ENCODE measurements around the gene HLCS.

HLCS gene

DNA sequence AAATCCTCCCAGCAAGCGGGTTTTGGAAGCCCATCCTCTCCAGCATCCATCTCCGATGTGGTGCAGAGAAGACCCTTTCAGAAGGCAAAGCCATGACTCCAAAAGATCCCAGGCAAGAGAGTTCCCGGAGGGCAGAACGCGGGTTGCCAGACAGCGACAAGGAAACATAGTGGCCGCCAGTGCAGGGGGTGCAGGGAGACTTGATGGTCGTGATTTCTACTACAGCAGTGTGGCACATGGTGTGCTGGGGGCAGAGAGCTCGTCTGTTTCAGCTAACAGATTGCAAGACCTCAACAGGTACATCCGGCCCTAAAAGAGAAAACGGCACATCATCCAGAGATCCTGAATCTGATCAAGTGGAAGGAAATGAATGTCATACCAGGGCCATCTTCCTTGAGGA, 74.3 kb downstream of the HLCS start:
- TF ChIP-seq, protein P1, sequence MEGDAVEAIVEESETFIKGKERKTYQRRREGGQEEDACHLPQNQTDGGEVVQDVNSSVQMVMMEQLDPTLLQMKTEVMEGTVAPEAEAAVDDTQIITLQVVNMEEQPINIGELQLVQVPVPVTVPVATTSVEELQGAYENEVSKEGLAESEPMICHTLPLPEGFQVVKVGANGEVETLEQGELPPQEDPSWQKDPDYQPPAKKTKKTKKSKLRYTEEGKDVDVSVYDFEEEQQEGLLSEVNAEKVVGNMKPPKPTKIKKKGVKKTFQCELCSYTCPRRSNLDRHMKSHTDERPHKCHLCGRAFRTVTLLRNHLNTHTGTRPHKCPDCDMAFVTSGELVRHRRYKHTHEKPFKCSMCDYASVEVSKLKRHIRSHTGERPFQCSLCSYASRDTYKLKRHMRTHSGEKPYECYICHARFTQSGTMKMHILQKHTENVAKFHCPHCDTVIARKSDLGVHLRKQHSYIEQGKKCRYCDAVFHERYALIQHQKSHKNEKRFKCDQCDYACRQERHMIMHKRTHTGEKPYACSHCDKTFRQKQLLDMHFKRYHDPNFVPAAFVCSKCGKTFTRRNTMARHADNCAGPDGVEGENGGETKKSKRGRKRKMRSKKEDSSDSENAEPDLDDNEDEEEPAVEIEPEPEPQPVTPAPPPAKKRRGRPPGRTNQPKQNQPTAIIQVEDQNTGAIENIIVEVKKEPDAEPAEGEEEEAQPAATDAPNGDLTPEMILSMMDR (IDR thresholded peaks at IDR 0.05): no peak
- H3K4me3 ChIP-seq: no peak overlapping the region
- DNase-seq (ENCODE audit: low spot score): no peak
- H3K27ac ChIP-seq: no peak overlapping the region

DNA sequence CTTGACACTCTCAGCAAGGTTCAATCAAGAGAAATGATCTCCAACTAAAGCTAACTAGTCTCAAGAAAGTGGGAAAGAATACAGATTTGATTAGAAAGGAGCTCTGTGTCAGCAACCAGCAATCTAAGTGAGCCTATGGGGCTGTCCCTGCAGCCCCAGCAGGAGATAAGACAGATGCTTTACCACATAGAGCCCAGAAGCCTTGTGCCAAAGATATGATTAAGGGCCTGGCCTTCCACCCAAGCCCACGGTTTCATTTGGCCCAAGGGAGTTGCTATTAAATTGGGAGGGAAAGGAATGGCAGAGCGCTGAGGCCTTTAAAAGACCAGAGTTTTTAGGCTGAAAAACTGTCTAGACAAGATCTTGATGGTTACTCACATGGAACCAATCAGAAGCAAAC, 74.8 kb downstream of the HLCS start:
- DNase-seq (ENCODE audit: low spot score): no peak
- no peak overlapping the region for H3K27ac ChIP-seq
- TF ChIP-seq, protein P1 (IDR thresholded peaks at IDR 0.05): no peak
- H3K4me3 ChIP-seq: no peak overlapping the region

DNA sequence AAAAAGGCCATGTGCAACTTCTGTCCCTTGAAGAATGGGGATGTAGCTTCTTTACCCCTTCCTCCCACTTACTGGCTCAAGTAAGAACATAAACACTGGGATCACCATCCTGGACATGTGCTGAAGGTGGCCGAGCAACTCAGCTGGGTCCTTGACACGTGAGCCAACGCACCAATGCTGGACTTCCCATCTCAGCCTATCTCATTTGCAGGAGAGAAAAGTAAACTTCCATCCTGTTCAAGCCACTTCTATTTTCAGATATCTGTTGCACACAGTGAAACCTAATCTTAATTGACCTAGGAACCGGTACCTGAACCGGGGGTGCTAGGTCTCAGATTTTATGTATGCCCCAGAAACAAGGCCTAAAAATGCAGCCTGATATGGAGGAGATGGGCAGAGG, 75.3 kb downstream of the HLCS start:
- no peak overlapping the region for H3K27ac ChIP-seq
- no peak for DNase-seq (ENCODE audit: low spot score)
- no peak overlapping the region for H3K4me3 ChIP-seq
- TF ChIP-seq, protein P1 (IDR thresholded peaks at IDR 0.05): no peak

DNA sequence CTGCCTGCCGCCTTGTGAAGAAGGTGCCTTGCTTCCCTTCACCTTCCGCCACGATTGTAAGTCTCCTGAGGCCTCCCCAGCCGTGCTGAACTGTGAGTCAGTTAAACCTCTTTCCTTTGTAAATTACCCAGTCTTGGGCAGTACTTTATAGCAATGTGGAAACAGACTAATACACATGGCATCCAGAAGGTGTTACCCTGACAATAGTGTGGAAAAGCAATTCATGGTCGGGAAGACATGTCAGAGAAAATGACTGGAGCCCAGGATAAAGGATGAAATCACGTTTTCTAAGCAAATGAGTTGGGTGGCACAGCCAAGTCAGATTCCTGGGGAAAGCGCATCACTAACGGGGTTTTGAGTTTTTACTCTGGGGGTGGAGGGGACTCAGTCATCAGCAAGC, 76.4 kb downstream of the HLCS start:
- no peak for DNase-seq (ENCODE audit: low spot score)
- TF ChIP-seq, protein P1 (IDR thresholded peaks at IDR 0.05): no peak
- no peak overlapping the region for H3K4me3 ChIP-seq
- H3K27ac ChIP-seq: no peak overlapping the region

DNA sequence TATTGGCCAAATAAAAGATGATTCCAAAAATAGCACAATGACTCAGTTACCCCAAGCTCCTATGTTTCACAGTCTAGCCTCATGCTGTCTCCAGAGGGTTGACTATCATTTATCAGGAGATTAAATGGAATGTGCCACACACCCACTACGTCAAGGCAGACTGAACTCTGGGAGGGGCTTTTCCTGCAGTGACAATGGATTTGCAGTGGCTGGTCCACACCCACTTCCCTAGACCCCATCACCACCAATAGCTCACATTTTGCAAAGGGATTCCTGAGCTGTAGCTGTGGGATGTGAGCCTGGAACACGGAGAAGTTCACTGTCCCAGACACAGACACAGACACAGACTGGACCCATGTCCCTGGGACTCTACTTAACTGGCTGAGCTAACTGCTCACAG, 77.1 kb downstream of the HLCS start:
- TF ChIP-seq, protein P1 (IDR thresholded peaks at IDR 0.05): no peak
- DNase-seq (ENCODE audit: low spot score): no peak
- no peak overlapping the region for H3K27ac ChIP-seq
- no peak overlapping the region for H3K4me3 ChIP-seq

DNA sequence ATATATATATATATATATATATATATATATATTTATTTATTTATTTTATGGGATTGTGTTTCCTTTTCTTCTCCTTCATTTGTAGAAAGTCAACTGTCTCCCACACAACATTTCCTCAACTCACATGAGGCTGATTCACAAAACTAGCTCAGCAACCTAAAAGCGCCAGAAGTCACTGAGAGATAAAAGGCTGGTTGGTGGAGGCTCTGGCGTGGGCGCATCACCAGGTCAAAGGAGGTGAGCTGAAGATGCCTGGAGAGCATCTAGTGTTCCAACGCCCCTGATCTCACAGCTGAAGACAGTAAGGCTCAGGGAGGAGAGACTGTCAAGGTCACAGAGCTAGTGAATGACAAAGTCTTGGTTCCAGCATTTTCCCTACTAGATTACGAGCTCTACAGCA, 78.0 kb downstream of the HLCS start:
- no peak overlapping the region for H3K4me3 ChIP-seq
- DNase-seq (ENCODE audit: low spot score): no peak
- no peak overlapping the region for H3K27ac ChIP-seq
- TF ChIP-seq, protein P1 (IDR thresholded peaks at IDR 0.05): no peak

DNA sequence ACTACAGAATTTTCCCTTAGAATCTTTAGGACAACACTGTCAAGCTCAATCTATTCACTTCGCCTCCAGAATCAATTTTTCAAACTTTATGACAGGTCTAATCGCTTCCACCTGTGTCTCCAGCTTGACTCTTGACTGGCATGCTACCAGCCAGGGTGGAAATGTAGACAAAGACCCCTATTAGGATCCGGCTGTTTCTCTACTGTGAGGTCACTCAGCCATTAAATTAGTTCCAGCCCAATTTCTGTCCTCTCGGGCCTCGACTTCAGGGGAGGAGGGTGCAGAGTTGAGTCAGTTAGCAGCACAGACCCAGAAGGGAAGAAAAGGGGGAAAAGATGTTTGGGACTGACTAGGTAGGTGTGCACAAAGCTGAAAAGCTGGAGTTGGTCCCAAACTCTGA, 78.5 kb downstream of the HLCS start:
- no peak for DNase-seq (ENCODE audit: low spot score)
- H3K4me3 ChIP-seq: no peak overlapping the region
- TF ChIP-seq, protein P1 (IDR thresholded peaks at IDR 0.05): no peak

More for the DNA sequence above, 78.5 kb downstream of the HLCS start:
- no peak overlapping the region for H3K27ac ChIP-seq

Measured in coronary artery (tissue), 2 donors.